ENCODE measurements around the gene XKRX. TPM values are rescaled to one million over a fixed set of nuclear protein-coding genes. Genes with fewer than 3 reads are reported as not detected.

The XKRX gene
- total and polyA plus RNA-seq, 4 donors, result under 0.01 TPM; not detected in 3

DNA sequence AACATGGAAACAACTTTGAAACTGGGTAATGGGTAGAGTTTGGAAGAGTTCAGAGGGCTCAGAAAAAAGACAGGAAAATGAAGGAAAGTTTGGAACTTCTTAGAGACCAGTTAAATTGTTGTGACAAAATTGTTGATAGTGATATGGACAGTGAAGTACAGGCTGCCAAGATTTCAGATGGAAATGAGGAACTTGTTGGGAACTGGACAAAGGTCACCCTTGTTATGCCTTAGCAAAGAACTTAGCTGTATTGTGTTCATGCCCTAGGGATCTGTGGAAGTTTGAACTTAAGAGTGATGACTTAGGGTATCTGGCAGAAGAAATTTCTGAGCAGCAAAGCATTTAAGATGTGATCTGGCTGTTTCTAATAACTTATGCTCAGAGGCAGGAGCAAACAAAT, 35.6 kb upstream of the XKRX start:
- H3K36me3 ChIP-seq (ENCODE audit: control insufficient read depth in 4 of 4, insufficient read depth in 3 of 4, low read depth in 1 of 4, low read length in 3 of 4), result no peaks in the 10 kb centered on the region
- H3K4me1 ChIP-seq (ENCODE audit: control insufficient read depth in 4 of 4, insufficient read depth in 4 of 4, low read length in 3 of 4), result no peaks in the 10 kb centered on the region
- TF ChIP-seq FOXA2 (IDR thresholded peaks at IDR 0.05), result no peak
- TF ChIP-seq SP1 (IDR thresholded peaks at IDR 0.05), result no peak
- no peak for TF ChIP-seq NR2F2 (IDR thresholded peaks at IDR 0.05)
- no peak for TF ChIP-seq FOXA1 (IDR thresholded peaks at IDR 0.05)
- no peak for TF ChIP-seq EGR1 (IDR thresholded peaks at IDR 0.05; ENCODE audit: low read depth in 2 of 2)
- TF ChIP-seq, protein P1, sequence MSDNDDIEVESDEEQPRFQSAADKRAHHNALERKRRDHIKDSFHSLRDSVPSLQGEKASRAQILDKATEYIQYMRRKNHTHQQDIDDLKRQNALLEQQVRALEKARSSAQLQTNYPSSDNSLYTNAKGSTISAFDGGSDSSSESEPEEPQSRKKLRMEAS (IDR thresholded peaks at IDR 0.05), result no peak
- TF ChIP-seq RAD21 (IDR thresholded peaks at IDR 0.05), result no peak
- no peak for TF ChIP-seq JUND (IDR thresholded peaks at IDR 0.05)
- TF ChIP-seq, protein P2, sequence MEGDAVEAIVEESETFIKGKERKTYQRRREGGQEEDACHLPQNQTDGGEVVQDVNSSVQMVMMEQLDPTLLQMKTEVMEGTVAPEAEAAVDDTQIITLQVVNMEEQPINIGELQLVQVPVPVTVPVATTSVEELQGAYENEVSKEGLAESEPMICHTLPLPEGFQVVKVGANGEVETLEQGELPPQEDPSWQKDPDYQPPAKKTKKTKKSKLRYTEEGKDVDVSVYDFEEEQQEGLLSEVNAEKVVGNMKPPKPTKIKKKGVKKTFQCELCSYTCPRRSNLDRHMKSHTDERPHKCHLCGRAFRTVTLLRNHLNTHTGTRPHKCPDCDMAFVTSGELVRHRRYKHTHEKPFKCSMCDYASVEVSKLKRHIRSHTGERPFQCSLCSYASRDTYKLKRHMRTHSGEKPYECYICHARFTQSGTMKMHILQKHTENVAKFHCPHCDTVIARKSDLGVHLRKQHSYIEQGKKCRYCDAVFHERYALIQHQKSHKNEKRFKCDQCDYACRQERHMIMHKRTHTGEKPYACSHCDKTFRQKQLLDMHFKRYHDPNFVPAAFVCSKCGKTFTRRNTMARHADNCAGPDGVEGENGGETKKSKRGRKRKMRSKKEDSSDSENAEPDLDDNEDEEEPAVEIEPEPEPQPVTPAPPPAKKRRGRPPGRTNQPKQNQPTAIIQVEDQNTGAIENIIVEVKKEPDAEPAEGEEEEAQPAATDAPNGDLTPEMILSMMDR (IDR thresholded peaks at IDR 0.05; ENCODE audit: low read depth, low read length, missing input control), result no peak
- TF ChIP-seq, protein P3, sequence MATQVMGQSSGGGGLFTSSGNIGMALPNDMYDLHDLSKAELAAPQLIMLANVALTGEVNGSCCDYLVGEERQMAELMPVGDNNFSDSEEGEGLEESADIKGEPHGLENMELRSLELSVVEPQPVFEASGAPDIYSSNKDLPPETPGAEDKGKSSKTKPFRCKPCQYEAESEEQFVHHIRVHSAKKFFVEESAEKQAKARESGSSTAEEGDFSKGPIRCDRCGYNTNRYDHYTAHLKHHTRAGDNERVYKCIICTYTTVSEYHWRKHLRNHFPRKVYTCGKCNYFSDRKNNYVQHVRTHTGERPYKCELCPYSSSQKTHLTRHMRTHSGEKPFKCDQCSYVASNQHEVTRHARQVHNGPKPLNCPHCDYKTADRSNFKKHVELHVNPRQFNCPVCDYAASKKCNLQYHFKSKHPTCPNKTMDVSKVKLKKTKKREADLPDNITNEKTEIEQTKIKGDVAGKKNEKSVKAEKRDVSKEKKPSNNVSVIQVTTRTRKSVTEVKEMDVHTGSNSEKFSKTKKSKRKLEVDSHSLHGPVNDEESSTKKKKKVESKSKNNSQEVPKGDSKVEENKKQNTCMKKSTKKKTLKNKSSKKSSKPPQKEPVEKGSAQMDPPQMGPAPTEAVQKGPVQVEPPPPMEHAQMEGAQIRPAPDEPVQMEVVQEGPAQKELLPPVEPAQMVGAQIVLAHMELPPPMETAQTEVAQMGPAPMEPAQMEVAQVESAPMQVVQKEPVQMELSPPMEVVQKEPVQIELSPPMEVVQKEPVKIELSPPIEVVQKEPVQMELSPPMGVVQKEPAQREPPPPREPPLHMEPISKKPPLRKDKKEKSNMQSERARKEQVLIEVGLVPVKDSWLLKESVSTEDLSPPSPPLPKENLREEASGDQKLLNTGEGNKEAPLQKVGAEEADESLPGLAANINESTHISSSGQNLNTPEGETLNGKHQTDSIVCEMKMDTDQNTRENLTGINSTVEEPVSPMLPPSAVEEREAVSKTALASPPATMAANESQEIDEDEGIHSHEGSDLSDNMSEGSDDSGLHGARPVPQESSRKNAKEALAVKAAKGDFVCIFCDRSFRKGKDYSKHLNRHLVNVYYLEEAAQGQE (IDR thresholded peaks at IDR 0.05), result no peak
- TF ChIP-seq GABPA (IDR thresholded peaks at IDR 0.05 in 1 of 2, conservative IDR thresholded peaks at IDR 0.05 in 1 of 2), result no peak
- TF ChIP-seq RXRA (IDR thresholded peaks at IDR 0.05), result no peak
- no peak for TF ChIP-seq YY1 (IDR thresholded peaks at IDR 0.05)
- TF ChIP-seq, protein P4, sequence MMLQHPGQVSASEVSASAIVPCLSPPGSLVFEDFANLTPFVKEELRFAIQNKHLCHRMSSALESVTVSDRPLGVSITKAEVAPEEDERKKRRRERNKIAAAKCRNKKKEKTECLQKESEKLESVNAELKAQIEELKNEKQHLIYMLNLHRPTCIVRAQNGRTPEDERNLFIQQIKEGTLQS (IDR thresholded peaks at IDR 0.05), result no peak
- no peak for TF ChIP-seq HNF4A (conservative IDR thresholded peaks at IDR 0.05)
- TF ChIP-seq HNF4G (IDR thresholded peaks at IDR 0.05), result no peak
- no peak for TF ChIP-seq TAF1 (conservative IDR thresholded peaks at IDR 0.05)
- TF ChIP-seq, protein P5, sequence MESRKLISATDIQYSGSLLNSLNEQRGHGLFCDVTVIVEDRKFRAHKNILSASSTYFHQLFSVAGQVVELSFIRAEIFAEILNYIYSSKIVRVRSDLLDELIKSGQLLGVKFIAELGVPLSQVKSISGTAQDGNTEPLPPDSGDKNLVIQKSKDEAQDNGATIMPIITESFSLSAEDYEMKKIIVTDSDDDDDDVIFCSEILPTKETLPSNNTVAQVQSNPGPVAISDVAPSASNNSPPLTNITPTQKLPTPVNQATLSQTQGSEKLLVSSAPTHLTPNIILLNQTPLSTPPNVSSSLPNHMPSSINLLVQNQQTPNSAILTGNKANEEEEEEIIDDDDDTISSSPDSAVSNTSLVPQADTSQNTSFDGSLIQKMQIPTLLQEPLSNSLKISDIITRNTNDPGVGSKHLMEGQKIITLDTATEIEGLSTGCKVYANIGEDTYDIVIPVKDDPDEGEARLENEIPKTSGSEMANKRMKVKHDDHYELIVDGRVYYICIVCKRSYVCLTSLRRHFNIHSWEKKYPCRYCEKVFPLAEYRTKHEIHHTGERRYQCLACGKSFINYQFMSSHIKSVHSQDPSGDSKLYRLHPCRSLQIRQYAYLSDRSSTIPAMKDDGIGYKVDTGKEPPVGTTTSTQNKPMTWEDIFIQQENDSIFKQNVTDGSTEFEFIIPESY (IDR thresholded peaks at IDR 0.05), result no peak
- H3K4me3 ChIP-seq (ENCODE audit: low read depth in 1 of 3, low read length in 3 of 3), result no peak overlapping the region
- no peaks in the 10 kb centered on the region for H3K9me3 ChIP-seq (ENCODE audit: control insufficient read depth in 4 of 4, low read length in 3 of 4)
- H3K27ac ChIP-seq (ENCODE audit: low read depth in 1 of 2, low read length in 2 of 2), result no peak overlapping the region
- no peak overlapping the region for H3K9ac ChIP-seq (ENCODE audit: low read depth in 1 of 2, low read length in 2 of 2)
- DNase-seq (ENCODE audit: low spot score), result no peak
- H3K27me3 ChIP-seq (ENCODE audit: control insufficient read depth in 4 of 4, insufficient read depth in 4 of 4, low read length in 3 of 4), result no peaks in the 10 kb centered on the region

All from liver (tissue), 9 donors.